ENCODE results near the gene BICDL2.

The BICDL2 gene

DNA sequence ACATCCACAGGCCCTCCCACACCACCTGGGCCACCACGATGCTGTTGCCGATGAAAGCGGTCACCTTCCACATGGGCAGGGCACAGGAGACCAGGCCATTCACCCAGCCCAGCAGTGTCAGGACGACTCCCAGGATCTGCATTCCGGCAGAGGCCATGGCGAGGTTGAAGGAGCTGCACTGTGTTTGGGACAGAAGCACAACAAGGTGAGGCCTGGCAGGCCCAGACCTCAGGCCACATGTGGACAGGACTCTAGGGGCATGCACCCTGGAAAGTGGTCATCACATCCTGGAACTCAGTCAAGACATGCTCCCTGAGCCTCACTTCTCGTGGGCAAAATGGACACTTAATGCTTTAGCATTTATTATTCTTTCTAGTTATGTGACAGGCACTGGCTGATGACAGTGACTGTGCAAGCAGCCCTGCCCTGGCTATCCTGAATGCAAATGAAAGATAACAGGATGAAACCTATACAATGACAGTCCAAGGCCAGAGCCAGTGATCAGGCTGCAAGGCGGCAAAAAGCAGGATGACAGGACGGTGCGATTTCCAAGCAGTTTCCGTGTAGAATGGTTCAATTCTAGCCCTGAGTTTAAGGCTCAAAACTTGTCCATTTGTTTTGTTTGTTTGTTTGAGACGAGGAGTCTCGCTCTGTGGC is 20.8 kb downstream of the BICDL2 start:
- DNase-seq (ENCODE audit: low read depth): no peak
- no peak overlapping the region for H3K4me3 ChIP-seq (ENCODE audit: low read depth, low read length)

DNA sequence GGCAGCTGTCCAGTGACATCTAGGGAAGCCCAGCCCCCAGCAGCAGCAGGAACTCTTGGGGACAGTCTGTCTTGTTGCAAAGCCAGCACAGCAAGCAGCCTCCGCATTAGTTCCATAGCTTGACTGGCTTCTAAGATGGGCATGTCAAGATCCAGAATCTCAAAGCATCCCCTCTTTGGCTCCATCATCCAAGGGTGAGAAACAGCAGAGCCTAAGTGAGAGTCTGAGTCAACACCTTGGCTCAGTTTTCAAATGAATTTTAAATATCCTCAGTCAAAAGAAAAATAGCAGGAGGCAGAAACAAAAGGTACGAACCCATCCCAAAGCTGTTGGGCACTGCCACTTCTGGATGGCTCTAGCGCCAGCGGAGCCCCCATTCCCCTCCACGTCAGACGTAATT is 21.8 kb downstream of the BICDL2 start:
- no peak overlapping the region for H3K4me3 ChIP-seq (ENCODE audit: low read depth, low read length)
- no peak for DNase-seq (ENCODE audit: low read depth)

- no peak for DNase-seq (ENCODE audit: low read depth)
- H3K4me3 ChIP-seq (ENCODE audit: low read depth, low read length): no peak overlapping the region
Measured at GRCh38 chr16:3013998-3014690, 22.6 kb downstream of the BICDL2 start.

DNA sequence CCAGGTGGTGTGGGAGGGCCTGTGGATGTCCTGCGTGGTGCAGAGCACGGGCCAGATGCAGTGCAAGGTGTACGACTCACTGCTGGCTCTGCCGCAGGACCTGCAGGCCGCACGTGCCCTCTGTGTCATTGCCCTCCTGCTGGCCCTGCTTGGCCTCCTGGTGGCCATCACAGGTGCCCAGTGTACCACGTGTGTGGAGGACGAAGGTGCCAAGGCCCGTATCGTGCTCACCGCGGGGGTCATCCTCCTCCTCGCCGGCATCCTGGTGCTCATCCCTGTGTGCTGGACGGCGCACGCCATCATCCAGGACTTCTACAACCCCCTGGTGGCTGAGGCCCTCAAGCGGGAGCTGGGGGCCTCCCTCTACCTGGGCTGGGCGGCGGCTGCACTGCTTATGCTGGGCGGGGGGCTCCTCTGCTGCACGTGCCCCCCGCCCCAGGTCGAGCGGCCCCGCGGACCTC is 23.2 kb downstream of the BICDL2 start:
- no peak overlapping the region for H3K4me3 ChIP-seq (ENCODE audit: low read depth, low read length)
- DNase-seq (ENCODE audit: low read depth): no peak

GRCh38 chr16:3012828-3013420 is 23.8 kb downstream of the BICDL2 start, which contains the start of gene CLDN9:
Gene CLDN9 (plus strand): TSS chr16:3012923. CDS start chr16:3013363, 440 bp downstream.
- no peak for DNase-seq (ENCODE audit: low read depth)
- no peak within 1 kb of the TSS for H3K4me3 ChIP-seq (ENCODE audit: low read depth, low read length)

DNA sequence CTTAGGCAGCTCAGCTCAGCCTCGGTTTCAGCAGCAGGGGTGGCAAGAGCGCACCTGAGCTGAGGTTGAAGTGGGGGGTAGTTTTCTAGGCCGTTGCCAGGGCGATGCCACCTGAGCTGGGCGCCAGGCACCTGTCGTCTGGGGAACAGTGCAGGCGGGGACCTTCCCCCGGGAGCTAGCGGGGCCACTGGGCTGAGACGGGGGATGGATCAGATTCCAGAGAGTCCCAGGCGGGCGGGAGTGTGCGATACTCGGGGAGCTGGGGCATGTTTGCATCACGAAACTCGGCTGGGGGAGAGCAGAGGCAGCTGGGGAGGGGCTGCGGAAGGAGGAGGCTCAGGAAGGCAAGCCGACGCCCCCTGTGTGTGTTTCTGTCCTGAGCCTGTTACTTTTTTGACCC is 24.5 kb downstream of the BICDL2 start:
- DNase-seq (ENCODE audit: low read depth): no peak
- H3K4me3 ChIP-seq (ENCODE audit: low read depth, low read length): no peak overlapping the region

DNA sequence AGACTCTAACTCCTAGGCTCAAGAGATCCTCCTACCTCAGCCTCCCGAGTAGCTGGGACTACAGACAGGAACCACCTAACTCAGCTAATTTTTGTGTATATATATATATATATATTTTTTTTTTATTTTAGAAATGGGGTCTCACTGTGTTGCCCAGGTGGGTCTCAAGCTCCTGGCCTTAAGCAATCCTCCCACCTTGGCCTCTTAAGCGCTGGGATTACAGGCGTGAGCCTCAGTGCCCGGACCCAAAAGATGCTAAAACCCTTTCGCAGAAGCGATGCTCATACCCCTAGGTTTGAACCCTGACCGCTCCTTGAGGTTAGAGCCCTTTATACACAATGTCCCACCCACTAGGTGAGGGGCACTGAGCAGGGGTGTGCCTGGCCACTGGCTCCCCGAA is 26.2 kb downstream of the BICDL2 start:
- H3K4me3 ChIP-seq (ENCODE audit: low read depth, low read length): no peak overlapping the region
- no peak for DNase-seq (ENCODE audit: low read depth)

- no peak for DNase-seq (ENCODE audit: low read depth)
- no peak overlapping the region for H3K4me3 ChIP-seq (ENCODE audit: low read depth, low read length)
Measured at GRCh38 chr16:3009568-3010390, 27.0 kb downstream of the BICDL2 start.

DNA sequence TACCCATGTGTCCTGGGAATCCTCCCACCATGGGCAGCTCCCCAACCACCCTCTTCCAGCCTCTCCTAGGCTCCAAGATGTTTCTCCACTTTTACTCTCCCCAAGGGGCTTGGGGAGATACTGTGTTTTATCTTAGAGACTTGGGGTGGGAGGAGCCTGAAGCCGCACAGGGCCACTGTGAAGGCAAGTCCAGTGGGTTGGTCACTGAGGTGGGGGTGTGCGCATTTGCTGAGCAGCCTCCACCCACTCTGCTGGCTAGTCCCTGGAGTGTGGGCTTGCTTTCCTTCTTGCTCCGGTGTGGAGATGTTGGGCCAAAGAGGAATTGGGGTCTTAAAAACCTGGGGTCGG is 28.1 kb downstream of the BICDL2 start:
- H3K4me3 ChIP-seq (ENCODE audit: low read depth, low read length): no peak overlapping the region
- no peak for DNase-seq (ENCODE audit: low read depth)

DNA sequence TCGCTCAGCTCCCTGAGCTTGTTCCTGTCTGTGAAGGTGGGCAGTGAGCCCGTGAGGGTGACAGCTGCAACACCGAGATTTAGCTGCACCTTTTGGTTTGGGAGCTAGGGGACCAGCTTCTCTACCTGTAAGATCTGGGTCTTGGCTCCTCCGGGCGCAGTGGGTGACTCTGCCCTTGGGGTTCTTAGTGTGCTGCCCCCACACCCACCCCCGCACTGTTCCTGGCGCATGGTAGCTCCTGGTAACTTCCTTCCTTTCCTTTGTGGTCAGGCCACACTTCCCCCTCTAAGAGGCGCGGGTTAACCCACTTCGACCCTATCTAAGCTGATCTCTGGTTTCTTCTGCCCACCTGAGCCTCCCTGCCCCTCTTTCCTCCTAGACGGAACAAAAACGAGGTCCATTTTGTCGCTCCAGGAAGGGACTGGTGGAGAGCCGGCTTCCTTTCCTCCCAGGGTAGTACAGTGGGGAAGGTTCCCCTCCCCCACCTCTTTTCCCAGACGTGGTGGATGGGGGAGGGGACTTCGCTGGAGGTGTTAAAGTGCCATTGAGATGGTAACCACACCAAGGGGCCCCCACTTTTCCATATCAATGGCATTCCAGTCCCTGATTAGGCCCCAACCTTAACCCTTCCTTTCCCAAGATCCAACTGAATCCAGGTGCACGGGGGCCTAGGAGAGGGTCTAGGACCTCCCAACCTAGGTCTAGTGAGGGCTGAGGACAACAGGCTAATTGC is 28.6 kb downstream of the BICDL2 start:
- H3K4me3 ChIP-seq (ENCODE audit: low read depth, low read length): no peak overlapping the region
- DNase-seq (ENCODE audit: low read depth): no peak

DNA sequence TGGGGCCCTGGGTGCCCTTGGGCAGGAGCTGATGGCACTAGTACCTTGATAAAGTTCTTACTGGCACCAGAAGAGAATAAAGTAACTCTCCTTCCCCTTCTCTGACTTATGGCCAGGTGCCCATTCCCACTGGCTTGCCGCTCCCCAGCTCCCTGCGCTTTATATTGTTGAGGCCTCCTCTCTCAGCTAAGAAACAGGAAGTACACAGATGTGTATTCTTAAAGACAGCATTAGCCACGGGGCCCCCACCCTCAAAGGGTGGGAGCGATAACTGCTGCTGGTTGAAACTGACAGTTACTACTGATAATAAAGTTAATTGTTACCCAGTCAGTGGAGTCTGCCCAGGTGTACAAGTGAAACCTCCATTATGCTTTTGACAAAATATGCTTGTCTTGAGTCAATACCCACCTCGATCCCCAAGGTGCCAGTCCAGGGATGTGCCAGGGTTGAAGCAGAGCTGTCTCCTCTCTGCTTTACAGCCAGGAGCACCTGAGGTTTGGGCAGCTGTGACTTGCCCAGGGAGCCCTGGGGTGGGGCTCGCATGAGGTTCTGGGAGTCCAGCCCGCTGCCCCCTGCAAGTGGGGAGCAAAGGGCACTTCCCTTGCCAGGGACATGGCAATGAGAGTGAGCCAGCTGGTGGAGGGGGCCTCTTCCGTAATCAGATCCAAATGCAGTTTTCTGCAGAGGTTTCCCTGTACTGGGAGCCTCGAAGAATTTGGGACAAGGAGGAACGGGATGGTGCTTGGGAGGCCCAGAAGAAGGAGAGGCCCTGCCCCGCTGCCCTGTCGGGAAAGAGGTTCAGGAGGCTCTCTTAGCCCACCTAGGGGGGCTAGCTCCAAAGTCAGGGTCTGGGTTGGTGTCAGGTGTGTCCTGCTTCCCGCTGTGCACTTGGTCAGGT is 29.4 kb downstream of the BICDL2 start:
- no peak overlapping the region for H3K4me3 ChIP-seq (ENCODE audit: low read depth, low read length)
- DNase-seq (ENCODE audit: low read depth): no peak

DNA sequence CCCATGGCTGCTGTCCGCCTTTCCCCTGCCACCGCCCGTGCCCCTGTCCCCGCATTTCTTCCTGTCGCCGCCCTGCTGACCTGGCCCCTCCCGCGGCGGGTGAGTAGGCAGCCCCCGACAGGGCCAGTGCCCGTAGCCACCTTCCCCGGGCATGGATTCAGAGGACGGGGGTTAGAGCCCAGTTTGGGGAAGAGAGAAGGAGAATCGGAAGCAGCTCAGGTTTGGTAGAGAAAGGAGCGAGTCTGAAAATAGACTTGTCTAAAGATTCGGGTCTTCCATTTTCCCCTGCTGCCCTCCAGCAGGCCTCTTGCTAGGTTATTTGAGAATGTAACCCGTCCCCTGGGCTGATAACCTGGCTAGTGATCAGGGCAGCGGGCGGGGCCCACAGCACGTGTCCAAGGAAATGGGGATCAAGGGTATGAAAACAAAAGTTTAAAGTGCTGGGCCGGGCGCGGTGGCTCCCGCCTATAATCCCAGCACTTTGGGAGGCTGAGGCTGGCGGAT is 31.9 kb downstream of the BICDL2 start:
- DNase-seq (ENCODE audit: low read depth): no peak
- peak overlapping the region; percentile 27 for H3K4me3 ChIP-seq (ENCODE audit: low read depth, low read length)

DNA sequence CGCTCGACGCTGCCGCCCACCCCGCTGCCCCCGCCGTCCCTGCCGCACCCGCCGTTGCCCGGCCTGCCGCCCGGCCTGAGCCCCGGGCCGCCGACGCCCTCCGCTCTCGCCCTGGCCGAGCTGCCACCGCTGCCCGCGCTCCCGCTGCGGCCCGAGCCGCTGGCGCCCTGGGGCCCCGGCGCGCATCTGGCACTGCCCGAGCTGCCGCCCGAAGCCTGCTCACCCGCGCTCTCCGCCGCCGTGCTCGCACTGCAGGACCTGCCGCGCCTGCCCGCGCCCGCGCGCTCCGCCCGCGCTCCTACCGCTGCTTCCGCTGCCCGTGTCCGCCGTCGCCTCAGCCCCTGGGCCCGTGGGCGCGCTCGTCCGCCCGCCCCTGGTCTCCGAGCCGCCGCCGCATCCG is 32.4 kb downstream of the BICDL2 start:
- DNase-seq (ENCODE audit: low read depth): no peak
- no peak overlapping the region for H3K4me3 ChIP-seq (ENCODE audit: low read depth, low read length)

- no peak overlapping the region for H3K4me3 ChIP-seq (ENCODE audit: low read depth, low read length)
- peak; percentile 94 for DNase-seq (ENCODE audit: low read depth)
Measured at GRCh38 chr16:3003582-3004270, 33.0 kb downstream of the BICDL2 start.

DNA sequence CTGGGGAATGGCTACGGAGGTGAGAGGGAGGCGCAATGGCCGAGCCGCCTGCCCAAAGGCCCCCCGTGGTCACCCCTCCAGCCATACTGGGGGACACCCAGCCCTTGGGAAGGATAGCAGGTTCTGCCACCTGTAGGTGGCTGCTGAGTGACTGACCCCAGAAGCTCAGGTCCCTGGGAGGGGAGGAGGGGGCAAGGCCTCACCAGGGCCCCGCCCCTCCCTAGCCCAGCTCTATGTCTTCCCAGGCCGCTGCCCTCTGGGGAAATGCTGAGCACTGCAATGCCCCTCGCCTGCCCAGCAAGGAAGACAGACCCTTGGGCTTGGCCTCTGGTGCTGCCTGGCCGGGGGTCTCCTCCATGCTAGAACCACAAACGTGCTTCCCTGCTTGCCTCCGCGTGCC is 35.4 kb downstream of the BICDL2 start:
- DNase-seq (ENCODE audit: low read depth): no peak
- no peak overlapping the region for H3K4me3 ChIP-seq (ENCODE audit: low read depth, low read length)

DNA sequence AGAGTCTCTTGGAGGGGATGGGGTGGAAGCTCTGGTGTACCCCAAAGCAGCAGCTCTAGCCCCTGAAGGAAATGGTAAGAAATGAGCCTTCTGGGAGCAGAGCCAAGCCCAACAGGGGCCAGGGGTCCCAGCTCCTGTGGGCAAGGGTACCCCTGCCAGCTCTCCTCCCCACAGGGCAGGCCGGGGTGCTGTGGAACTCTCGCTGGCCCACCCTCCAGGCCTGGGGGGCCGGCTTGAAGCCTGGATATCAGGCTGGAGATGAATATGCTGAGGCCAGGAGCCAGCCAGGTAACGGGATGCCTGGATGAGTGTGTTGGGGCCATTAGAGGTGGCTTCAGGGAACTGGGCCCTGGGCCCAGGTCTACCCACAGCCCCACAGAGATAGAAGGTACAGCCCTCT is 36.2 kb downstream of the BICDL2 start:
- no peak overlapping the region for H3K4me3 ChIP-seq (ENCODE audit: low read depth, low read length)

DNA sequence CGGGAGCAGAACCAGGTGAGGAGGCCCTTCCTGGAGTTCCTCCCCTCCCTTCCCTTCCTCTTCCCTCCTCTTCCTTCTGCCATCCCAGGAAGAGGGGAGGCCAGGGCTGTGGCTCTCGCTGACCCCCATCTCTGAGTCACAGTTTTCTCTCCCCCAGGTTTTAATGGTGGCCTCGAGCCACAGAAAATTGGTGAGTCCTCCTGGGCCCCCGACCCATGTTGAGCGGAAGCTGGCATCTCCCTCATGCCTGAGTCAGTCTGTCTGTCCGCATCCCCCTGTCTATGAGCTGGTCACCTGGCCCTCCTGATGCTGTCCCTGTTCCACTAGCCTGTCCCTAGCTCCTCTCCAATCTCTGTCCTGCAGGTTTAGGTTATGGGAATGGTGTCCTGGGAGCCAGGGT is 36.8 kb downstream of the BICDL2 start:
- DNase-seq (ENCODE audit: low read depth): no peak
- no peak overlapping the region for H3K4me3 ChIP-seq (ENCODE audit: low read depth, low read length)

More for the DNA sequence above, 36.2 kb downstream of the BICDL2 start:
- DNase-seq (ENCODE audit: low read depth): no peak

DNA sequence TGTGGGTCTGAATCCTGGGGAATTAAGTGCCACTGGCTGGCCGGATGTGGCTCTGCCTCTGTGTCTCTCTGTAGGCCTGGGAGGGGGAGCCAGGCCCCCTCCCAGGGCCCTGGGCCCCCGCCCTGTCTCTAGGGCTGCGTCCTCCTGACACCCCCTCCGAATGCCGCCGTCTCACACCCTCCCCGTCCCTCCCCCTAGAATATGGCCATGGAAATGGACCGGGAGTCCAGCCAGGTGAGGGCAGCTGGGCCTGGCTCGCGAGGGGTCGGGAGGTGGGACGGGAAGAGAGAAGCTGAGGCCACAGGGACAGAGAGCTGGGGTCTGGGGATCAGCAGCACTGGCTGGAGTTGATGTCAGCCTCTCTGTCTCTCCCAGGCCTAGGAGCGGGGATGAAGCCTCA is 40.4 kb downstream of the BICDL2 start:
- no peak overlapping the region for H3K4me3 ChIP-seq (ENCODE audit: low read depth, low read length)

More for the DNA sequence above, 40.4 kb downstream of the BICDL2 start:
- DNase-seq (ENCODE audit: low read depth): no peak
